ENCODE results near the gene MMRN2. TPM values are rescaled to one million over a fixed set of nuclear protein-coding genes. Genes with fewer than 3 reads are reported as not detected.
A peak's percentile ranks its signal among the peaks of the same experiment; 100 is the strongest.

Gene MMRN2
- total RNA-seq, 1 donor from 2014 or later = 3.9 TPM

DNA sequence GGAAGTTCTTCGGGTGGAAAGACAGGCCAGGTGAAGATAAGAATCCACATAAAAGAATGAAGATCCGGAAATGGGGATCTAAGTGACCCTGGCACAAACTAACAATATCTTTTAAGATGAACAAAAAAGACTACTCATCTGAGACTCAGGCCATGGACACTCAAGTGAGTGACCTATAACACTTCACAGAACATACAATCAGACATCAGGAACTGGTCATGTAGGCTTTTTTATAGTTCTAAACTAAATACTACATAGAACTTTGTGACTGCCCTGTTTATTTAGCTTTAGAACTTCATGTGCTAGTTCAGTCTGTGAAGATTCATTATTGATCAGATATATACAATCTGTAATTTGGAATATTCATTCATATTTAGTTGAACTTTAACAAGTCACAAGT lies 52.8 kb downstream of the MMRN2 start:
- FAIRE-seq = no peak
- H3K4me3 ChIP-seq (ENCODE audit: low read depth, low read length) = no peak overlapping the region
- TF ChIP-seq, protein P1, sequence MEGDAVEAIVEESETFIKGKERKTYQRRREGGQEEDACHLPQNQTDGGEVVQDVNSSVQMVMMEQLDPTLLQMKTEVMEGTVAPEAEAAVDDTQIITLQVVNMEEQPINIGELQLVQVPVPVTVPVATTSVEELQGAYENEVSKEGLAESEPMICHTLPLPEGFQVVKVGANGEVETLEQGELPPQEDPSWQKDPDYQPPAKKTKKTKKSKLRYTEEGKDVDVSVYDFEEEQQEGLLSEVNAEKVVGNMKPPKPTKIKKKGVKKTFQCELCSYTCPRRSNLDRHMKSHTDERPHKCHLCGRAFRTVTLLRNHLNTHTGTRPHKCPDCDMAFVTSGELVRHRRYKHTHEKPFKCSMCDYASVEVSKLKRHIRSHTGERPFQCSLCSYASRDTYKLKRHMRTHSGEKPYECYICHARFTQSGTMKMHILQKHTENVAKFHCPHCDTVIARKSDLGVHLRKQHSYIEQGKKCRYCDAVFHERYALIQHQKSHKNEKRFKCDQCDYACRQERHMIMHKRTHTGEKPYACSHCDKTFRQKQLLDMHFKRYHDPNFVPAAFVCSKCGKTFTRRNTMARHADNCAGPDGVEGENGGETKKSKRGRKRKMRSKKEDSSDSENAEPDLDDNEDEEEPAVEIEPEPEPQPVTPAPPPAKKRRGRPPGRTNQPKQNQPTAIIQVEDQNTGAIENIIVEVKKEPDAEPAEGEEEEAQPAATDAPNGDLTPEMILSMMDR (IDR thresholded peaks at IDR 0.05; ENCODE audit: insufficient read depth, low read length, severe bottlenecking) = no peak
- no peak for DNase-seq (ENCODE audit: low read depth)
- no peaks in the 10 kb centered on the region for H3K27me3 ChIP-seq (ENCODE audit: control insufficient read depth, insufficient read depth, low read length)
- H3K36me3 ChIP-seq (ENCODE audit: control insufficient read depth, insufficient read depth, low read length) = peaks cover 7% of the 10 kb centered on the region

DNA sequence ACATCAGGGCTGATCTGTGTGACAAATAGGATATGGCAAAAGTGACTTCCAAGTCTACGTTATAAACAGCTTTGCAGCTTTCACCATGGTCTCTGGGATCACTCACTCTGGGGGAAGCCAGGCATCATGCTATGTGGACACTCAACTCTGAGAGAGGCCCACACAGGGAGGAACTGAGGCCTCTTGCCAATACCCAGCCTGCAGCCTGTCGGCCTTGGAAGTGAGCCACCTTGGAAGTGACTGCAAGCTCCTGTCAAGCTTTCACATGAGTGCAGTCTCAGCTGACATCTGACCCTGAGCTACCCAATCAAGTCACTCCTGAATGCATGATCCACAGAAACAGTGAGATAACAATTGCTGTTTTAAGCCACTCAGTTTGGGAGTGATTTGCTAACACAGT lies 56.5 kb downstream of the MMRN2 start:
- Histone ChIP-seq H3K4me3 (ENCODE audit: low read depth, low read length) (no peak overlapping the region), H3K36me3 (ENCODE audit: control insufficient read depth, insufficient read depth, low read length) (peaks cover 7% of the 10 kb centered on the region), H3K27me3 (ENCODE audit: control insufficient read depth, insufficient read depth, low read length) (no peaks in the 10 kb centered on the region)
- DNase-seq (ENCODE audit: low read depth) = no peak
- peak; percentile 18 for FAIRE-seq
- TF ChIP-seq, protein P1 (IDR thresholded peaks at IDR 0.05; ENCODE audit: insufficient read depth, low read length, severe bottlenecking) = no peak

GRCh38 chr10:86899670-86900276 lies 57.6 kb downstream of the MMRN2 start:
- no peak for FAIRE-seq
- TF ChIP-seq, protein P1 (IDR thresholded peaks at IDR 0.05; ENCODE audit: insufficient read depth, low read length, severe bottlenecking) = peak; percentile 50
- H3K36me3 ChIP-seq (ENCODE audit: control insufficient read depth, insufficient read depth, low read length) = peaks cover 7% of the 10 kb centered on the region
- H3K27me3 ChIP-seq (ENCODE audit: control insufficient read depth, insufficient read depth, low read length) = no peaks in the 10 kb centered on the region
- no peak overlapping the region for H3K4me3 ChIP-seq (ENCODE audit: low read depth, low read length)
- peak; percentile 63 for DNase-seq (ENCODE audit: low read depth)

- H3K27me3 ChIP-seq (ENCODE audit: control insufficient read depth, insufficient read depth, low read length) = no peaks in the 10 kb centered on the region
- H3K36me3 ChIP-seq (ENCODE audit: control insufficient read depth, insufficient read depth, low read length) = peaks cover 7% of the 10 kb centered on the region
- DNase-seq (ENCODE audit: low read depth) (no peak), FAIRE-seq (no peak)
- TF ChIP-seq, protein P1 (IDR thresholded peaks at IDR 0.05; ENCODE audit: insufficient read depth, low read length, severe bottlenecking) = no peak
- no peak overlapping the region for H3K4me3 ChIP-seq (ENCODE audit: low read depth, low read length)
Measured at GRCh38 chr10:86899132-86899531, 58.3 kb downstream of the MMRN2 start.

DNA sequence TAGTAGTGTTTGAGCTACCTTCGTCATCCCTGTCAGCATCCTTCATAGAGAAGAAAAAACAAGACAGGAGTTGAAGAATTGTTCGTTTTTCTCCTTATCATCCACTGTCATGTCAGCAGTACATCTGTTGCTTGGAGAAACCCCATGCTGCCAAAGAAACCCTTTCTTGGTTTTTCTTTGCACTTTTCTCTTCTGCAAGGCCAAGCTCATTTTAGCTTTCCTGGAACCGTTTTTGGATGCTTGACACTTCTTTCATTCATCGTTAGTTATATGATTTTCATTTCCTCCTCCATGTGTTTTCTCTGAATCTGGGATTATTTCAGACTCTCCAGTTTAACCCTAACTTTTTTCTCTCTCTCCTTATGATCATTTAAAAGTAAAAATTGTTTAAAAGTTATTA lies 58.9 kb downstream of the MMRN2 start:
- Histone ChIP-seq H3K4me3 (ENCODE audit: low read depth, low read length) (no peak overlapping the region), H3K27me3 (ENCODE audit: control insufficient read depth, insufficient read depth, low read length) (no peaks in the 10 kb centered on the region), H3K36me3 (ENCODE audit: control insufficient read depth, insufficient read depth, low read length) (peaks cover 7% of the 10 kb centered on the region)
- TF ChIP-seq, protein P1 (IDR thresholded peaks at IDR 0.05; ENCODE audit: insufficient read depth, low read length, severe bottlenecking) = no peak
- DNase-seq (ENCODE audit: low read depth) (no peak), FAIRE-seq (no peak)

DNA sequence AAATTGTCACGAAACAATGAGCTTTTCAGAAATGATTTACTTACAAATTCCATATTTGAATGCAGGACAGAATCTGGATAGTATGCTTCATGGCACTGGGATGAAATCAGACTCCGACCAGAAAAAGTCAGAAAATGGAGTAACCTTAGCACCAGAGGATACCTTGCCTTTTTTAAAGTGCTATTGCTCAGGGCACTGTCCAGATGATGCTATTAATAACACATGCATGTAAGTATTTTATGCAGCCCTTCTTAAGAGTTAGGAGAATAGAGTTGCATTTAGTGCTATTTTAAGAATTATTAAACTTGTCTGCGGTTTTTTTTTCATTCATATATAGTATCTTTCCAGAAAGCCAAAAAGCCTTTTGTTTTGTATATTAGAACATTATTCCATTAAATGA lies 67.4 kb downstream of the MMRN2 start:
- FAIRE-seq = no peak
- Histone ChIP-seq H3K36me3 (ENCODE audit: control insufficient read depth, insufficient read depth, low read length) (no peaks in the 10 kb centered on the region), H3K27me3 (ENCODE audit: control insufficient read depth, insufficient read depth, low read length) (no peaks in the 10 kb centered on the region), H3K4me3 (ENCODE audit: low read depth, low read length) (no peak overlapping the region)
- TF ChIP-seq, protein P1 (IDR thresholded peaks at IDR 0.05; ENCODE audit: insufficient read depth, low read length, severe bottlenecking) = no peak
- DNase-seq (ENCODE audit: low read depth) = no peak

Measured in bronchial epithelial cell (primary cell).